ENCODE measurements around the gene PGAM2. TPM values are rescaled to one million over a fixed set of nuclear protein-coding genes. Genes with fewer than 3 reads are reported as not detected.

PGAM2 gene
- total RNA-seq, 2 experiments from 2014 or later = 0.49 TPM; not detected in 1

- ChIA-PET CTCF (interaction anchor here (0.7 to 1.4 kb wide), 2 partner anchors 12 to 19 kb away, joined by 3 read pairs; no protein-coding TSS in a partner anchor), POLR2A (interaction anchor here (1.4 to 1.5 kb wide), 2 partner anchors 11 to 26 kb away, joined by 4 to 6 read pairs; no protein-coding TSS in a partner anchor)
- intact Hi-C loops (cut with micrococcal nuclease) = no loop called here
- no peaks in the 10 kb centered on the region for H3K9me3 Mint-ChIP-seq
- peaks cover 35% of the 10 kb centered on the region for H3K4me1 Mint-ChIP-seq (ENCODE audit: low read depth)
- ATAC-seq (no peak), DNase-seq (no peak)
- TF ChIP-seq, protein P1, sequence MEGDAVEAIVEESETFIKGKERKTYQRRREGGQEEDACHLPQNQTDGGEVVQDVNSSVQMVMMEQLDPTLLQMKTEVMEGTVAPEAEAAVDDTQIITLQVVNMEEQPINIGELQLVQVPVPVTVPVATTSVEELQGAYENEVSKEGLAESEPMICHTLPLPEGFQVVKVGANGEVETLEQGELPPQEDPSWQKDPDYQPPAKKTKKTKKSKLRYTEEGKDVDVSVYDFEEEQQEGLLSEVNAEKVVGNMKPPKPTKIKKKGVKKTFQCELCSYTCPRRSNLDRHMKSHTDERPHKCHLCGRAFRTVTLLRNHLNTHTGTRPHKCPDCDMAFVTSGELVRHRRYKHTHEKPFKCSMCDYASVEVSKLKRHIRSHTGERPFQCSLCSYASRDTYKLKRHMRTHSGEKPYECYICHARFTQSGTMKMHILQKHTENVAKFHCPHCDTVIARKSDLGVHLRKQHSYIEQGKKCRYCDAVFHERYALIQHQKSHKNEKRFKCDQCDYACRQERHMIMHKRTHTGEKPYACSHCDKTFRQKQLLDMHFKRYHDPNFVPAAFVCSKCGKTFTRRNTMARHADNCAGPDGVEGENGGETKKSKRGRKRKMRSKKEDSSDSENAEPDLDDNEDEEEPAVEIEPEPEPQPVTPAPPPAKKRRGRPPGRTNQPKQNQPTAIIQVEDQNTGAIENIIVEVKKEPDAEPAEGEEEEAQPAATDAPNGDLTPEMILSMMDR (IDR thresholded peaks at IDR 0.05) = no peak
- peaks cover under 1% of the 10 kb centered on the region for H3K36me3 Mint-ChIP-seq (ENCODE audit: low read depth)
- H3K4me3 Mint-ChIP-seq = no peak overlapping the region
- H3K27me3 Mint-ChIP-seq = peaks cover 2% of the 10 kb centered on the region
- H3K27ac Mint-ChIP-seq = peak overlapping the region; percentile 42
Measured at GRCh38 chr7:44100458-44101302, 35.3 kb upstream of the PGAM2 start.

- Mint-ChIP-seq H3K27me3 (no peaks in the 10 kb centered on the region), H3K4me1 (ENCODE audit: low read depth) (peaks cover 27% of the 10 kb centered on the region), H3K36me3 (ENCODE audit: low read depth) (no peaks in the 10 kb centered on the region), H3K27ac (no peak overlapping the region), H3K9me3 (no peaks in the 10 kb centered on the region), H3K4me3 (no peak overlapping the region)
- CTCF ChIA-PET = interaction anchor here (1.1 to 3.0 kb wide), 2 partner anchors 15 to 96 kb away, joined by 4 to 21 read pairs; no protein-coding TSS in a partner anchor
- intact Hi-C loops (cut with micrococcal nuclease) = no loop called here
- DNase-seq = no peak
- POLR2A ChIA-PET = interaction anchor here (1.1 to 2.6 kb wide), 3 partner anchors 16 to 53 kb away, joined by 3 to 11 read pairs (median 4); no protein-coding TSS in a partner anchor
- no peak for ATAC-seq
- TF ChIP-seq, protein P1 (IDR thresholded peaks at IDR 0.05) = no peak
Measured at GRCh38 chr7:44099669-44100068, 34.3 kb upstream of the PGAM2 start.

- H3K36me3 Mint-ChIP-seq (ENCODE audit: low read depth) = no peaks in the 10 kb centered on the region
- intact Hi-C loops (cut with micrococcal nuclease) = no loop called here
- H3K4me1 Mint-ChIP-seq (ENCODE audit: low read depth) = peaks cover 26% of the 10 kb centered on the region
- H3K9me3 Mint-ChIP-seq = no peaks in the 10 kb centered on the region
- ChIA-PET POLR2A (interaction anchor here (0.6 to 2.6 kb wide), 12 partner anchors 7 to 550 kb away, joined by 3 to 11 read pairs (median 4); partner anchors contain the start of genes DBNL and PGAM2), CTCF (interaction anchor here (0.8 to 3.0 kb wide), 6 partner anchors 11 to 102 kb away, joined by 3 to 21 read pairs (median 4); partner anchors contain the start of gene YKT6)
- peak; percentile 51 for ATAC-seq
- DNase-seq = peak; percentile 47
- H3K4me3 Mint-ChIP-seq = no peak overlapping the region
- no peaks in the 10 kb centered on the region for H3K27me3 Mint-ChIP-seq
- H3K27ac Mint-ChIP-seq = peak overlapping the region; percentile 86
- TF ChIP-seq, protein P1 (IDR thresholded peaks at IDR 0.05) = no peak
Measured at GRCh38 chr7:44098092-44099068, 33.0 kb upstream of the PGAM2 start.

DNA sequence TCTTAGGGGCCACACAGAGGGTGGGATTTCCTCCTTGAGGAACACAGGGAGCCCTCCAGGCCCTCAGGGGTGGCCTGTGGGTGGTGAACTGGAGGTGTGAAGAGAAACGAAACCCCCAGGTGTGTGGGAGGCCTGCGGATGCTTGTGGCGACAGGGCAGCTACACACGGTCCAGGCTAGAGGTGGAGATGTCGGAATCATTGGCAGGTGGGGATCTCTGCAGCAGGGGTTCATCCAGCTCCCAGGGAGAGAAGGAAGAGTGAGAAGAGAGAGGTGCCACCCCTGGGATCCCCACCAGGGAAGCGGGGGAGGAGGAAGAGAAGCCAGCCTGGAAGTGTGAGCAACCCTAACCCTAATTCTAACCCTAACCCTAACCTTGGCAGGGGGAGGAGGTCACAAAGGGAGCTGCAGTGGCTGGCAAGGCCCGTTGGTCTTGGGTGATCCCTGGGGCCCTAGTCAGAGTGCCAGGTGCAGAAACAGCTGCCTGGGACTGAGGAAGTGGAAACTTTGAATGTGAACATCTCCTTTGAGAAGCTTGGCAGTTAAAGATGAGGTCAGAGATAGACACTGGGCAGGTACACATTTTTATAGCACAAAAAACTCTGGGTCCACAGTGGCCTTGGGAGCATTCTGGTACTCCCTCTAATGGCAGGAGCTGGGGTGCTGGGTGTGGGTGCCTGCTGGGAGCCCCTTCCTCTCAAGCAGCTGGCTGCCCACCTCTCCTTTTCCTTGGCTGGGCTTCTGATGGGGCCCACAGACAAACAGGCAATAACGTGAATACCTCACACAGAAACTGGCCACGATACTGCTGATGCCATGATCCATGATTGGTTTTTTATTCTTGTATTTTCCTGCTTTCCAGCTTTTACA lies 31.9 kb upstream of the PGAM2 start:
- H3K27ac Mint-ChIP-seq = peak overlapping the region; percentile 86
- intact Hi-C loops (cut with micrococcal nuclease) = no loop called here
- peaks cover 25% of the 10 kb centered on the region for H3K4me1 Mint-ChIP-seq (ENCODE audit: low read depth)
- ChIA-PET CTCF (interaction anchor here (0.7 to 3.0 kb wide), 4 partner anchors 12 to 103 kb away, joined by 3 to 21 read pairs (median 4); partner anchors contain the start of gene YKT6), POLR2A (interaction anchor here (0.6 to 2.6 kb wide), 13 partner anchors 8 to 549 kb away, joined by 3 to 11 read pairs (median 4); partner anchors contain the start of genes DBNL and PGAM2)
- TF ChIP-seq, protein P1 (IDR thresholded peaks at IDR 0.05) = no peak
- no peaks in the 10 kb centered on the region for H3K36me3 Mint-ChIP-seq (ENCODE audit: low read depth)
- H3K4me3 Mint-ChIP-seq = peak overlapping the region; percentile 14
- no peaks in the 10 kb centered on the region for H3K27me3 Mint-ChIP-seq
- ATAC-seq = peak; percentile 86
- H3K9me3 Mint-ChIP-seq = no peaks in the 10 kb centered on the region
- DNase-seq = peak; percentile 81
